Measurements from ENCODE around the gene F5. TPM values are rescaled to one million over a fixed set of nuclear protein-coding genes. Genes with fewer than 3 reads are reported as not detected.

Gene F5
- total and polyA plus RNA-seq, 9 of the 15 experiments (the other 6 are each of a cell fraction or from before 2014, with no cell fraction given): 0.03 to 0.13 TPM; not detected in 7

GRCh38 chr1:169574336-169574735, 11.9 kb downstream of the F5 start:
- ChIA-PET CTCF (ENCODE audit: low intra/inter-chr PET ratio) (no interaction called here), POLR2A (no interaction called here)
- intact Hi-C loops (cut with micrococcal nuclease) (no loop called here), in situ Hi-C loops (cut with MboI) (no loop called here)
- H3K27me3 ChIP-seq (ENCODE audit: control insufficient read depth in 2 of 2, insufficient read depth in 2 of 2, low read length in 2 of 2): peaks cover 2 to 4% of the 10 kb centered on the region in 2 experiments; a peak in 3 of 5 replicates
- no peaks in the 10 kb centered on the region for H4K20me1 ChIP-seq (replicated peaks; ENCODE audit: control insufficient read depth, insufficient read depth, low read length)
- H3K4me2 ChIP-seq (ENCODE audit: insufficient read depth, low read length): no peak overlapping the region
- H3K4me3 ChIP-seq: no peak overlapping the region
- ATAC-seq: no peak
- no peak overlapping the region for H2AFZ ChIP-seq (ENCODE audit: low read depth, low read length)
- BruUV-seq (replicated peaks): no TSS peak
- H3K36me3 ChIP-seq (ENCODE audit: control insufficient read depth, insufficient read depth, low read length): no peaks in the 10 kb centered on the region
- no peak for DNase-seq (ENCODE audit: extremely low read depth in 1 of 4, low spot score in 3 of 4)
- H3K4me1 ChIP-seq (replicated peaks in 1 of 2; ENCODE audit: control insufficient read depth in 2 of 2, insufficient read depth in 2 of 2, low read length in 2 of 2): no peaks in the 10 kb centered on the region
- H3K9me3 ChIP-seq (replicated peaks; ENCODE audit: control insufficient read depth, insufficient read depth, low read depth, low read length): no peaks in the 10 kb centered on the region
- H3K27ac ChIP-seq (ENCODE audit: extremely low read depth, low read depth, low read length): no peak overlapping the region
- WGBS (ENCODE audit: insufficient coverage, low coverage, missing lambda C conversion rate): 0% methylated on average over 4 of the region's 4 CpGs
- no peak for TF ChIP-seq MGA (IDR thresholded peaks at IDR 0.05)
- no peak for TF ChIP-seq HIVEP1 (CRISPR knock-in tag; IDR thresholded peaks at IDR 0.05)
- no peak for TF ChIP-seq TFE3 (CRISPR knock-in tag; IDR thresholded peaks at IDR 0.05)
- no peak for TF ChIP-seq RFX1 (IDR thresholded peaks at IDR 0.05)
- no peak for TF ChIP-seq SIN3B (IDR thresholded peaks at IDR 0.05; ENCODE audit: low read depth)
- TF ChIP-seq EP400 (IDR thresholded peaks at IDR 0.05): no peak
- no peak for TF ChIP-seq E2F5 (CRISPR knock-in tag; IDR thresholded peaks at IDR 0.05)
- no peak for TF ChIP-seq ARID2 (IDR thresholded peaks at IDR 0.05)
- H3K79me2 ChIP-seq (ENCODE audit: control insufficient read depth, insufficient read depth, low read length): no peaks in the 10 kb centered on the region
- FAIRE-seq: no peak
- no peaks in the 10 kb centered on the region for H3K9me1 ChIP-seq (ENCODE audit: control insufficient read depth, insufficient read depth, low read length)
- no peak overlapping the region for H3K9ac ChIP-seq (ENCODE audit: insufficient read depth in 1 of 2, low read depth in 2 of 2, low read length in 2 of 2)
